SU-DHL-6 (cell line): ENCODE measurements around the gene NDUFS6.

ENCODE experiments used
- H2AFZ ChIP-seq: fragments of 200-600 bp; sonication (generic); 2 replicates; pipeline ENCODE4 v1.6.1; 2014; ENCODE audit warnings: low read depth, mild to moderate bottlenecking, moderate library complexity, mixed read lengths, antibody characterized with exemption, low read length; ENCODE audit not compliant: severe bottlenecking
- H3F3A ChIP-seq: fragments of 200-600 bp; shearing (Covaris generic); 2 replicates; pipeline ENCODE4 v1.6.0; 2016; ENCODE audit warnings: antibody characterized with exemption, mild to moderate bottlenecking; ENCODE audit not compliant: insufficient read depth
- H3K27ac ChIP-seq: fragments of 200-600 bp; sonication (generic); 2 replicates; pipeline ENCODE4 v1.5.1; 2016; ENCODE audit warnings: low read depth, mild to moderate bottlenecking, low read length, moderate library complexity, mixed read lengths
- H3K27me3 ChIP-seq: fragments of 200-600 bp; sonication (generic), shearing (Covaris generic); 2 replicates; pipeline ENCODE4 v1.6.0; 2014; ENCODE audit warnings: mild to moderate bottlenecking, low read length
- H3K36me3 ChIP-seq: fragments of 200-600 bp; sonication (generic); 2 replicates; pipeline ENCODE4 v1.6.1; 2014; ENCODE audit warnings: mild to moderate bottlenecking, low read length, mixed read lengths
- H3K4me2 ChIP-seq: fragments of 300-600, 200-600 bp; shearing (Covaris generic), sonication (generic); 2 replicates; pipeline ENCODE4 v1.6.0; 2014; ENCODE audit warnings: low read length, low read depth, mild to moderate bottlenecking; ENCODE audit not compliant: poor library complexity, severe bottlenecking
- H3K4me3 ChIP-seq: fragments of 200-600 bp; sonication (generic); 2 replicates; pipeline ENCODE4 v1.5.1; 2014; ENCODE audit warnings: antibody characterized with exemption, low read length, mild to moderate bottlenecking, mixed read lengths; ENCODE audit not compliant: insufficient read depth, poor library complexity, severe bottlenecking
- H3K79me2 ChIP-seq: fragments of 200-600 bp; sonication (generic); 2 replicates; pipeline ENCODE4 v1.6.1; 2014; ENCODE audit warnings: mild to moderate bottlenecking, low read length, moderate library complexity; ENCODE audit not compliant: insufficient read depth
- H3K9ac ChIP-seq: fragments of 200-600 bp; sonication (generic); 2 replicates; pipeline ENCODE4 v1.7.0; 2014; ENCODE audit warnings: mild to moderate bottlenecking, low read length
- H3K9me2 ChIP-seq: fragments of 200-600 bp; sonication (generic); replicated peaks from 2 replicates; pipeline ENCODE4 v1.6.1; 2014; ENCODE audit warnings: low read length; ENCODE audit not compliant: insufficient read depth
- H3K9me3 ChIP-seq: fragments of 200-600 bp; sonication (generic); 2 replicates; pipeline ENCODE4 v1.6.1; 2014; ENCODE audit warnings: low read length, mixed read lengths; ENCODE audit not compliant: insufficient read depth
- H4K20me1 ChIP-seq: fragments of 200-600 bp; sonication (generic); 2 replicates; pipeline ENCODE4 v1.6.1; 2014; ENCODE audit warnings: low read depth, mild to moderate bottlenecking, antibody characterized with exemption, low read length, moderate library complexity, mixed read lengths
- CTCF ChIP-seq: fragments of 200-600 bp; sonication (generic); IDR thresholded peaks from one replicate; pipeline ENCODE4 v1.5.1; 2017; ENCODE audit warnings: antibody characterized with exemption, mild to moderate bottlenecking, low read length, moderate library complexity; ENCODE audit not compliant: insufficient read depth, poor library complexity, severe bottlenecking
- EZH2phosphoT487 ChIP-seq: fragments of 200-600 bp; sonication (generic), shearing (Covaris generic); conservative IDR thresholded peaks from 2 replicates; pipeline ENCODE4 v1.6.1; 2018; ENCODE audit warnings: mild to moderate bottlenecking, antibody characterized with exemption, low read length, moderate library complexity, mixed read lengths

NDUFS6 gene

GRCh38 chr5:1852324-1852947 lies 51.2 kb downstream of the NDUFS6 start:
- no peak overlapping the region for H2AFZ ChIP-seq
- H3F3A ChIP-seq, result no peaks in the 10 kb centered on the region
- no peaks in the 10 kb centered on the region for H4K20me1 ChIP-seq
- no peaks in the 10 kb centered on the region for H3K36me3 ChIP-seq
- H3K27me3 ChIP-seq, result no peaks in the 10 kb centered on the region
- no peak overlapping the region for H3K27ac ChIP-seq
- H3K4me3 ChIP-seq, result no peak overlapping the region
- no peak for TF ChIP-seq CTCF
- no peak for TF ChIP-seq EZH2phosphoT487
- H3K9ac ChIP-seq, result no peak overlapping the region
- H3K79me2 ChIP-seq, result no peaks in the 10 kb centered on the region
- no peaks in the 10 kb centered on the region for H3K9me2 ChIP-seq
- H3K9me3 ChIP-seq, result no peaks in the 10 kb centered on the region
- H3K4me2 ChIP-seq, result no peak overlapping the region

- Histone ChIP-seq H3K9me2 (no peaks in the 10 kb centered on the region), H3K4me2 (no peak overlapping the region), H2AFZ (no peak overlapping the region), H3F3A (no peaks in the 10 kb centered on the region), H3K27me3 (no peaks in the 10 kb centered on the region), H3K27ac (no peak overlapping the region), H3K9me3 (no peaks in the 10 kb centered on the region), H3K4me3 (no peak overlapping the region), H3K79me2 (no peaks in the 10 kb centered on the region), H3K9ac (no peak overlapping the region), H4K20me1 (no peaks in the 10 kb centered on the region), H3K36me3 (no peaks in the 10 kb centered on the region)
- TF ChIP-seq EZH2phosphoT487, result no peak
- TF ChIP-seq CTCF, result no peak
These were observed 52.3 kb downstream of the NDUFS6 start for GRCh38 chr5:1853531-1853930.

GRCh38 chr5:1855075-1855474 lies 53.9 kb downstream of the NDUFS6 start:
- no peak overlapping the region for H2AFZ ChIP-seq
- no peak overlapping the region for H3K9ac ChIP-seq
- no peak overlapping the region for H3K4me2 ChIP-seq
- H3K27ac ChIP-seq, result no peak overlapping the region
- H3K27me3 ChIP-seq, result no peaks in the 10 kb centered on the region
- H3F3A ChIP-seq, result no peaks in the 10 kb centered on the region
- H3K9me2 ChIP-seq, result no peaks in the 10 kb centered on the region
- no peak overlapping the region for H3K4me3 ChIP-seq
- no peaks in the 10 kb centered on the region for H3K36me3 ChIP-seq
- no peak for TF ChIP-seq EZH2phosphoT487
- TF ChIP-seq CTCF, result no peak
- H3K9me3 ChIP-seq, result no peaks in the 10 kb centered on the region
- no peaks in the 10 kb centered on the region for H3K79me2 ChIP-seq
- H4K20me1 ChIP-seq, result no peaks in the 10 kb centered on the region
